Smooth muscle cell (in vitro differentiated cells): ENCODE results near the gene SCN3A. TPM values are rescaled to one million over a fixed set of nuclear protein-coding genes. Genes with fewer than 3 reads are reported as not detected.

Source experiments
- DNase-seq: peaks from one replicate; lab custom pipeline; 2025; ENCODE audit not compliant: unreplicated experiment; lab: John Stamatoyannopoulos, UW
- H2AFZ ChIP-seq: fragments of 200-600 bp; sonication (generic); 2 replicates; pipeline ENCODE4 v1.6.0; 2016; ENCODE audit warnings: antibody characterized with exemption, low read depth, mild to moderate bottlenecking
- H3F3A ChIP-seq: fragments of 200-600 bp; sonication (generic); 2 replicates; pipeline ENCODE4 v1.6.0; 2017; ENCODE audit warnings: antibody characterized with exemption, low read depth
- H3K27ac ChIP-seq: fragments of 200-600 bp; sonication (generic); 2 replicates; pipeline ENCODE4 v1.5.1; 2016; ENCODE audit warnings: low read depth, mild to moderate bottlenecking
- H3K27me3 ChIP-seq: fragments of 200-600 bp; sonication (generic); 2 replicates; pipeline ENCODE4 v1.6.1; 2016; ENCODE audit warnings: low read depth, mild to moderate bottlenecking
- H3K36me3 ChIP-seq: fragments of 200-600 bp; sonication (generic); 2 replicates; pipeline ENCODE4 v1.5.1; 2016; ENCODE audit warnings: low read depth
- H3K4me1 ChIP-seq: fragments of 200-600 bp; sonication (generic); 2 replicates; pipeline ENCODE4 v1.5.1; 2016; ENCODE audit warnings: low read depth
- H3K4me2 ChIP-seq: fragments of 200-600 bp; sonication (generic); 2 replicates; pipeline ENCODE4 v1.6.0; 2016; ENCODE audit warnings: mild to moderate bottlenecking
- H3K4me3 ChIP-seq: fragments of 200-600 bp; sonication (generic); 2 replicates; pipeline ENCODE4 v1.5.1; 2016; ENCODE audit warnings: mild to moderate bottlenecking
- H3K79me2 ChIP-seq: fragments of 200-600 bp; sonication (generic); 2 replicates; pipeline ENCODE4 v1.6.0; 2016; ENCODE audit warnings: low read depth, mild to moderate bottlenecking
- H3K9ac ChIP-seq: fragments of 200-600 bp; sonication (generic); 2 replicates; pipeline ENCODE4 v1.6.0; 2016; ENCODE audit warnings: low read depth
- H3K9me3 ChIP-seq: fragments of 200-600 bp; sonication (generic); replicated peaks from 2 replicates; pipeline ENCODE4 v1.5.1; 2016; ENCODE audit warnings: low read depth
- H4K20me1 ChIP-seq: fragments of 200-600 bp; sonication (generic); 2 replicates; pipeline ENCODE4 v1.6.0; 2016; ENCODE audit warnings: low read depth
- WGBS: methylation state at CpG from one replicate; pipeline ENCODE4 v1.1.7; 2016; ENCODE audit warnings: low lambda C conversion rate; 5-methylcytosine and 5-hydroxymethylcytosine counted together
- polyA plus RNA-seq: library from polyadenylated mRNA; unstranded; fragments of >200 nt; fragmentation: Nextera tagmentation; extraction: Ambion mirVana; gene quantifications from 2 replicates; pipeline ENCODE4 v1.2.1, GENCODE V29; 2016
- total RNA-seq: library from RNA; depleted of rRNA; stranded (reverse); fragments of >200 nt; gene quantifications from 2 replicates; pipeline ENCODE4 v1.2.3, GENCODE V29; 2014
- TF ChIP-seq, protein P1 (sequence below): fragments of 200-600 bp; sonication (generic); IDR thresholded peaks from 2 replicates; pipeline ENCODE4 v1.5.1; 2017; ENCODE audit warnings: borderline replicate concordance, mild to moderate bottlenecking, antibody characterized with exemption; ENCODE audit not compliant: insufficient read depth, poor library complexity, severe bottlenecking

SCN3A gene
- total and polyA plus RNA-seq, 2 experiments from 2014 or later, result not detected

DNA sequence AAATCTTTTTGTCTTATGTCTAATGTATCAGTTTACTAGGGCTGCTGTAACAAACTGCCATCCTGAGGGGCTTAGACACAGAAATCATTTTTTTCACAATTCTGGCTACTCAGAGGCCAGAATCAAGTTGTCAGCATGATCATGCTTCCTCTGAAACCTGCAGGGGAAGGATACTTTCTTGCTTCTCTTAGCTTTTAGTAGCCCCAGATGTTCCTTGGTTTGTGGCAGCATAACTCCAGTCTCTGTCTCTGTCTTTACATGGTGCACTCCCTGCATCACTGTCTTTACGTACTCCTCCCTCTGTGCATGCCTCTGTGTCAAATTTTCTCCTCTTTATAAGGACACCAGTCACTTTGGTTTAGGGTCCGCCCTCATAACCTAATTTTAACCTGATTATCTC is 2.0 kb upstream of the SCN3A start:
- Histone ChIP-seq H2AFZ (peak overlapping the region; percentile 8), H3K4me2 (no peak overlapping the region), H4K20me1 (no peaks in the 10 kb centered on the region), H3F3A (no peaks in the 10 kb centered on the region), H3K9ac (no peak overlapping the region), H3K79me2 (no peaks in the 10 kb centered on the region), H3K9me3 (no peaks in the 10 kb centered on the region), H3K4me1 (no peaks in the 10 kb centered on the region), H3K36me3 (no peaks in the 10 kb centered on the region), H3K27me3 (no peaks in the 10 kb centered on the region), H3K27ac (no peak overlapping the region), H3K4me3 (no peak overlapping the region)
- TF ChIP-seq, protein P1, sequence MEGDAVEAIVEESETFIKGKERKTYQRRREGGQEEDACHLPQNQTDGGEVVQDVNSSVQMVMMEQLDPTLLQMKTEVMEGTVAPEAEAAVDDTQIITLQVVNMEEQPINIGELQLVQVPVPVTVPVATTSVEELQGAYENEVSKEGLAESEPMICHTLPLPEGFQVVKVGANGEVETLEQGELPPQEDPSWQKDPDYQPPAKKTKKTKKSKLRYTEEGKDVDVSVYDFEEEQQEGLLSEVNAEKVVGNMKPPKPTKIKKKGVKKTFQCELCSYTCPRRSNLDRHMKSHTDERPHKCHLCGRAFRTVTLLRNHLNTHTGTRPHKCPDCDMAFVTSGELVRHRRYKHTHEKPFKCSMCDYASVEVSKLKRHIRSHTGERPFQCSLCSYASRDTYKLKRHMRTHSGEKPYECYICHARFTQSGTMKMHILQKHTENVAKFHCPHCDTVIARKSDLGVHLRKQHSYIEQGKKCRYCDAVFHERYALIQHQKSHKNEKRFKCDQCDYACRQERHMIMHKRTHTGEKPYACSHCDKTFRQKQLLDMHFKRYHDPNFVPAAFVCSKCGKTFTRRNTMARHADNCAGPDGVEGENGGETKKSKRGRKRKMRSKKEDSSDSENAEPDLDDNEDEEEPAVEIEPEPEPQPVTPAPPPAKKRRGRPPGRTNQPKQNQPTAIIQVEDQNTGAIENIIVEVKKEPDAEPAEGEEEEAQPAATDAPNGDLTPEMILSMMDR, result no peak
- WGBS, result 86% methylated on average over 2 of the region's 2 CpGs
- no peak for DNase-seq

DNA sequence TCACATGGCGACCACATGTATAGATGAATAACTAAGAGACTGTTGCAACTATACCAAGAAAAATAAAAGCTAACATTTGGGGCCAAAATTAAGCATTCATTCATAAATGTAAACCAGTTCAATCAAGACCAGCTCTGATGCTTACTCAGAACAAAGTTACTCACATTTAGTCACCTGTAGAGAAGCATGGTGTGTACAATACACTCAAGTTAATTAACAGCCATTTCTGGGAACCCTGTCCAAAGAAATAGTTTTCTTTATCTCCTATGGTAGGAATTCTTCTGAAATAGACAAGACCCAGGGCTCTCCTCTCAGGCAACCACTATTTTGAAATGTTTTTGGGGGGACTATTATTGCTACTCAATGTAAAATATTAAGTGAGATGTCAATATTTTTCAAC is 1.6 kb downstream of the SCN3A start:
- H3K9me3 ChIP-seq, result no peaks in the 10 kb centered on the region
- H3K4me3 ChIP-seq, result no peak overlapping the region
- TF ChIP-seq, protein P1, result no peak
- no peaks in the 10 kb centered on the region for H4K20me1 ChIP-seq
- no peaks in the 10 kb centered on the region for H3K27me3 ChIP-seq
- H3K27ac ChIP-seq, result no peak overlapping the region
- no peaks in the 10 kb centered on the region for H3K36me3 ChIP-seq
- no peak overlapping the region for H2AFZ ChIP-seq
- H3K79me2 ChIP-seq, result no peaks in the 10 kb centered on the region
- DNase-seq, result no peak
- H3K4me1 ChIP-seq, result no peaks in the 10 kb centered on the region
- no peak overlapping the region for H3K4me2 ChIP-seq
- no peak overlapping the region for H3K9ac ChIP-seq
- H3F3A ChIP-seq, result no peaks in the 10 kb centered on the region
- 97% methylated on average over 1 of the region's 1 CpG for WGBS

DNA sequence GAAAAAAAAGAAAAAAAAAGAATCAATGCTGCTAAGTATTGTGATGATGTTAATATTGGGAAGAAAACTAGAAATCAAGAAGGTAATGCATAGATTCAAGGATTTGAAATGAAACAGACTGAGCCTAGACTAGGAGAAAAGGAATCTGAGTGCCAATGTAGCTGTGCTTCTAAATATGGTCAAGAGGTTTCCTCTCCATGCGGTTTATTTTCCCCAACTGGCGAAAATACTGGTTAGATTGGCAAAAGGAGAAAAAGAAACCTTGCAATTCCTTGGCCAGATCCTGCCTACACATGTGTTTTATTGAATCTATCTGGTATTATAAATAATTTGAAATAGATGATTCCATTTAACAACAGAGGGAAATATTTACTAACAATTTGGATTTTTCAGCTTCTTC is 5.7 kb downstream of the SCN3A start:
- Histone ChIP-seq H3K79me2 (no peaks in the 10 kb centered on the region), H3F3A (no peaks in the 10 kb centered on the region), H3K27me3 (no peaks in the 10 kb centered on the region), H3K36me3 (no peaks in the 10 kb centered on the region), H3K4me2 (no peak overlapping the region), H3K27ac (no peak overlapping the region), H3K4me1 (no peaks in the 10 kb centered on the region), H3K9me3 (no peaks in the 10 kb centered on the region), H4K20me1 (no peaks in the 10 kb centered on the region), H2AFZ (no peak overlapping the region), H3K4me3 (no peak overlapping the region), H3K9ac (no peak overlapping the region)
- TF ChIP-seq, protein P1, result no peak
- no peak for DNase-seq
- WGBS, result 66% methylated on average over 2 of the region's 2 CpGs

DNA sequence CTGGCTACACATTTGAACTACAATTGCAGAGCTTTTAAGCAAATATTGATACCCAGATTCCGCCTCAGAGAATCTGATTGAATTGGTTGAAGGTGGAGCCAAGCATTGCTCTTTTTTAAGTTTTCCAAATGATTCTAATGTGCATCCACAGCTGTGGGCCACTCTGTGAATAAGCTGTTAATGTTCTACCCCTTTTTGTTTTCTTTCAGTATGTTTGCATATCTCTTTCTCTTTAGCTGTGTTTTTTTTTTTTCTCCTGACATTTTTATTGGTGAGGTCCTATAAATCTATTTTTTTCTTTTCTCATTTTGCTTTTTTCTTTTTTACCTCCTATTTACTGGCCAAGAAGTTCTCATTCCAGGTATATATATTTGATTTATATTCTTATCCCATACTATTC is 6.5 kb downstream of the SCN3A start:
- H3K79me2 ChIP-seq, result no peaks in the 10 kb centered on the region
- H2AFZ ChIP-seq, result no peak overlapping the region
- WGBS, result 94% methylated on average over 1 of the region's 1 CpG
- H3K36me3 ChIP-seq, result no peaks in the 10 kb centered on the region
- no peaks in the 10 kb centered on the region for H3K9me3 ChIP-seq
- no peak overlapping the region for H3K9ac ChIP-seq
- H3K4me1 ChIP-seq, result no peaks in the 10 kb centered on the region
- H3K27ac ChIP-seq, result no peak overlapping the region
- H4K20me1 ChIP-seq, result no peaks in the 10 kb centered on the region
- no peaks in the 10 kb centered on the region for H3K27me3 ChIP-seq
- H3K4me3 ChIP-seq, result no peak overlapping the region
- H3K4me2 ChIP-seq, result no peak overlapping the region
- no peak for DNase-seq
- H3F3A ChIP-seq, result no peaks in the 10 kb centered on the region
- TF ChIP-seq, protein P1, result no peak
